ENCODE measurements around the gene FAHD2A.
"Not testable (repeated sequence)": the region's sequence is repeated elsewhere in the genome, so short reads cannot be mapped to it uniquely, and the experiment has no call there.

FAHD2A gene

DNA sequence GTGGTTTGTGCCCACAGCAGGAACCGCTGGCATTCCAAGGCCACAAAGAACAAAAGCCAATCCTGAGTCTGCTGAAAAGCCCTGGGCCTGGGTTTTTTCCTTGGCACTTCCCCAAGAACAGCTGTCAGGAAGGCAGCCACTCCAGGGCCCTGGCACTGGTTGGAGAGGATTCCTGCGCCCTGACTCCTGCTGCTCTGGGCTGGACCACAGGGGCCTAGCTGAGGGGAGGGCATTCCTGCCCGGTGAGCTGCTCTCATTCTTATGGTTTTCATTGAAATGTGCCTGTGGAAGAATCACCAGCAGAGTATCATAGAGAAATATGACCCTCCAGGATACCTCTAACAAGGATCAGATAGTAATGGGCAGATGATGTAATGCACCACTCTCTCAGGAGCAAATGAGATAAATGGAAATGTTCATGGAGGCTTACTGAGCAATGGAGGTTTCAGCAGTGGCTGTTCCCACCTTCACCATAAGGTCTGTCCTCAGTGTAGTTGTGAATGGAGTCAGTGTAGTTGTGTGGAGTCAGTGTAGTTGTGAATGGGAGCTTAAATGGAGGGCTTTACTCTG is 32.1 kb downstream of the FAHD2A start:
- DNase-seq (ENCODE audit: low read depth in 2 of 2): not testable (repeated sequence)

DNA sequence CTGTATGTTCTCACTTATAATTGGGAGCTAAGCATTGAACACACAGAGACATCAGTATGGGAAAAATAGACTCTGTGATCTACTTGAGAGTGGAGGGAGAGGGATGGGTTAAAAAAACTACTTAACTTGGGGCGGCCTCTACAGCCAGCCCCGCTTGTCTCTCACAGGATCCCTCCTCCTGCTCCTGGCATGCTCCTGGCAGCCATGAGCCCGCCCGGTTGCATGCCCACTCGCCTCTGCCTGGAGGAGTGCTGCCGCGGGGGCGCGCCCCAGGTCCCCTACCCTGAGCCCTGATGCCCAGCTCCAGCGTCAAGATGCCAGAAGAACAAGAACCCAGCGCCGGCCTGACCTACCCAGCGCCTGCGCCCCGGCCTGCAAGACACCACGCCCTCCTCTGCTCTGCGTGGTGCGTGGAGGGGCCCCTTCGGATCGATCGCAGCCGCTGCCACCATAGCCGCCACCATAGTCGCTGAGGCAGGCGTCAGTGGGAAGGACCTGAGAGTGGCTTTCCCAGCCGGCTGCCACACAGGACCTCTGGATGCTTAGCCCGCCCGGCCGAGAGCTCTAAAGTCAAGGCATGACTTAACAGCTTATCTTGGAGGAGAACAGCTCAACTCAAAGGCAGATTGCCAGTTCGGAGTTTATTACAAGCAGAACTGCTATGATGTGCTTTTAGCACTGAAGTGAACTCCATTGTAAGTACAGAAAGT is 32.8 kb downstream of the FAHD2A start:
- DNase-seq (ENCODE audit: low read depth in 2 of 2): not testable (repeated sequence)

DNA sequence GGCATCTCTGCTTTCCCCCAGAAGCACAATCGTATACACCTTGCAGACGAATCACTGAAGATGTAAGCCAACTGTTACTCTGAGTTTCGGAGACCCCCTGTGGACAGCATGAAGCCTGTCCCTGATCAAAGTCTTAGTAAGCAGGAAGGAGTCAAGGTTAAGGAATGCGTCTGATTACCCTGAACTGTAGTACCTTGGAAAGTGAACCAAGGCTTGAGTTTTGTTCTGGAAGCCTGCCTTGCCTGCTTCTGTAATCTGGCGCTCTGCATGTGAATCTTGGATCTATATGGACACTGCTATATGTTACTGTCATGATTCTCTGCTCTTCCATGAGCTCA is 33.3 kb downstream of the FAHD2A start:
- not testable (repeated sequence) for DNase-seq (ENCODE audit: low read depth in 2 of 2)

DNA sequence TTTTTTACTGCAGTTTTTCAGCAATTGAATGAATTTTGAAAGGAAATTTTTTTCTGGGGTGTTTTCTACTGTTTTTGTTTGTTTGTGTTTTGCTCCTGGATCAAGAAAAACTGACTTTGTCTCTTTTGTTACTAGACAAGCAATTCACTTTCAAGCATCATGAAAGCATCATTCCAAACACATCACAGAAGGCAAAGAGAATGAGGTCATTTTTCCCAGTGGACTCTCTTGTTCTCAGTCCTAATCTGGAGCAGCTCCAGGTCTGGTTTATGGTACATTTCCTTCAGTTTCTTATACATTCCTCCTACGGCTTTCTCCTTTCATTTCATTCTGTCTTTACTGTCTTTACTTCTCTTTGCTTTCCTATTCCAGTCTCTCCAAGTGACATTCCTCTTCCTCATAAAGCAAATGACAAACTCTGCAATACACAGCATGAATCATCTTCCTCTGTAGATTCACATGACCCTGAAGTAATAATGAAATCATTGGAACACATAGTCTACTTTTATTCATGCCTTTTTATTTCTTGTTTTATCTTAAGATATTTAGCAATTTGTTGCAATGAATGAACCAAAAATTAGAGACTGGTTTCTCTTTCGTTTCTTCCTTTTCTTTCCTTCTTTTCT is 40.1 kb downstream of the FAHD2A start:
- DNase-seq (ENCODE audit: low read depth in 2 of 2): not testable (repeated sequence)

DNA sequence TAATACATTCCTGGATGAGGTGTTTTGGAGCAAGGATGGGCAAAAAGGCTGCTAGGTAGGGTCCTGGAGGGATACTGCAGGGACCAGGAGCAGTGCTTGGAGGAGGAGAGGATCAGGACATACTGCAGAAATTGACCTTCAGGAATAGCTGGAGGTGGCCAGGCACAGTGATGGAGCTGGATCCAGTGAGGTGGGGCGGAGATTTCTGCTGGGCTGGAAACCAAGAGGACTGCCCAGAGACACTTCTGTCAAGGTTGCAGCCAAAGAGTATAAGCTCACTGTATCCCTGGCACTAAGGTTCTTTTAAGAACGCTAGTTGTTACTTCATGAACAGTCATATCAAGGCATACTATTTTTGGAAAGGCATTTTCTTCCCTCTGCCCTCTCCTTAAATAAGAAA is 42.8 kb downstream of the FAHD2A start:
- DNase-seq (ENCODE audit: low read depth in 2 of 2): not testable (repeated sequence)

DNA sequence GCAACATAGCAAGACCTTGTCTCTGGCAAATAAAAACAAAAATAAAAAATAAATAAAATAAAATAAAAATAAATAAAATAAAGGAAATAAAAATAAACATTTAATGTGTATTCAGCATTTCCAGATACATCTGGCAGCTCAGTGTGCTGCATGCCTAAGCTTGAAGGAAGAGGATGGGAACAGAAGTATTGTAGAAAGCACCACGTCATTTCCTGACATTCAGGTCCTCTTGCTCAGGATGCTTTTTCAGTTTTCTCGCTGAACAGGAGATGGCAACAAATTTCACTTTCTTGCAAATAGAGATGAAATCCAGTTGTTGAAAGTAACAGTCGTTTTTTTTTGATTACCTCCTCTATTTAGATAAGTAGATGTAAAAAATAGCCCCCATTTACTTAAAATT is 60.8 kb downstream of the FAHD2A start:
- not testable (repeated sequence) for DNase-seq (ENCODE audit: low read depth in 2 of 2)
